ENCODE data around the gene ACER2. TPM values are rescaled to one million over a fixed set of nuclear protein-coding genes. Genes with fewer than 3 reads are reported as not detected.
A peak's percentile ranks its signal among the peaks of the same experiment; 100 is the strongest.

ACER2 gene
- total RNA-seq, 1 experiment from 2014 or later = 9.6 TPM

GRCh38 chr9:19465586-19466279 lies 56.9 kb downstream of the ACER2 start:
- H3K27ac ChIP-seq (ENCODE audit: insufficient read length, low read depth, low read length) = no peak overlapping the region
- H4K91ac ChIP-seq (ENCODE audit: insufficient read length, low read depth, low read length) = no peak overlapping the region
- peaks cover 3% of the 10 kb centered on the region for H3K23me2 ChIP-seq (ENCODE audit: insufficient read length, low read depth, low read length, poor library complexity, severe bottlenecking)
- H2BK20ac ChIP-seq (ENCODE audit: low read depth, low read length, poor library complexity, severe bottlenecking) = no peak overlapping the region
- no peaks in the 10 kb centered on the region for H3K27me3 ChIP-seq (ENCODE audit: insufficient read depth, low read length)
- no peak for TF ChIP-seq CTCF (conservative IDR thresholded peaks at IDR 0.05)
- no peak for DNase-seq
- Mint-ChIP-seq H3K36me3 (ENCODE audit: insufficient read depth in 1 of 3, low read depth in 3 of 3) (peaks cover 0 to 4% (median 0%) of the 10 kb centered on the region in 3 experiments; a peak in 2 of 7 replicates), H3K4me1 (peaks cover 9% of the 10 kb centered on the region in 2 experiments), H3K9me3 (peaks cover 6% of the 10 kb centered on the region in 2 experiments; a peak in 4 of 5 replicates), H3K27ac (no peak overlapping the region), H3K4me3 (peak overlapping the region in 1 of 2 experiments; percentile 83; a peak in 1 of 5 replicates), H3K27me3 (ENCODE audit: low read depth) (peaks cover 6% of the 10 kb centered on the region)
- no peaks in the 10 kb centered on the region for H4K20me1 ChIP-seq (ENCODE audit: control insufficient read depth, insufficient read depth, insufficient read length)
- H3K79me1 ChIP-seq (ENCODE audit: insufficient read depth, low read depth, low read length, poor library complexity, severe bottlenecking) = no peaks in the 10 kb centered on the region
- H3K56ac ChIP-seq (ENCODE audit: insufficient read length, low read depth, low read length) = no peak overlapping the region
- no peak overlapping the region for H2AK5ac ChIP-seq (ENCODE audit: insufficient read length, low read length)
- H3K79me2 ChIP-seq (ENCODE audit: insufficient read depth, low read length) = no peaks in the 10 kb centered on the region
- H3K4ac ChIP-seq (ENCODE audit: low read depth, low read length) = no peak overlapping the region
- H3K9me3 ChIP-seq (ENCODE audit: control insufficient read depth, low read depth, low read length) = no peaks in the 10 kb centered on the region
- H3K23ac ChIP-seq (ENCODE audit: insufficient read length, low read depth, low read length) = no peak overlapping the region
- H2BK5ac ChIP-seq (ENCODE audit: insufficient read length, low read length) = no peak overlapping the region
- no peak overlapping the region for H4K5ac ChIP-seq (ENCODE audit: insufficient read length, low read depth, low read length)
- peak overlapping the region; percentile 80 for H4K8ac ChIP-seq (replicated peaks; ENCODE audit: insufficient read length, low read depth, low read length)
- H2BK15ac ChIP-seq (ENCODE audit: low read depth, low read length) = no peak overlapping the region; the same call in 1 of the 2 replicates
- no CpG with 5 or more reads among the region's 13 CpGs for WGBS (ENCODE audit: extremely low coverage, insufficient read length, low lambda C conversion rate)
- H3T11ph ChIP-seq (ENCODE audit: low read length) = no peak overlapping the region
- H2AFZ ChIP-seq (ENCODE audit: low read length) = no peak overlapping the region
- no peak overlapping the region for H2BK12ac ChIP-seq (ENCODE audit: insufficient read length, low read depth, low read length)
- no peaks in the 10 kb centered on the region; the same call in 1 of the 2 replicates for H3K4me1 ChIP-seq (ENCODE audit: insufficient read depth, low read length)
- H3K9ac ChIP-seq (ENCODE audit: extremely low read depth, insufficient read length, low read length) = no peak overlapping the region
- no peak overlapping the region for H2BK120ac ChIP-seq (ENCODE audit: low read depth, low read length, poor library complexity, severe bottlenecking)
- H3K4me2 ChIP-seq (ENCODE audit: insufficient read depth, insufficient read length, low read length) = no peak overlapping the region
- H3K14ac ChIP-seq (ENCODE audit: insufficient read depth, low read length) = no peak overlapping the region
- H3K18ac ChIP-seq (ENCODE audit: insufficient read length, low read depth, low read length) = no peak overlapping the region

All from H9 (cell line).